Activated CD4-positive, alpha-beta memory T cell treated with anti-CD3 and anti-CD28 coated beads for 36 hours (primary cell): ENCODE measurements around the gene NPBWR2. TPM values are rescaled to one million over a fixed set of nuclear protein-coding genes. Genes with fewer than 3 reads are reported as not detected.
A peak's percentile ranks its signal among the peaks of the same experiment; 100 is the strongest.

Experiments
- CTCF ChIA-PET: fragments of 350-600 bp; sonication (Branson Sonifier 250); formaldehyde crosslinking; loops from one replicate; lab custom pipeline; 2021; ENCODE audit warnings: antibody characterized with exemption, inconsistent platforms; lab: Charles Lee
- POLR2A ChIA-PET: fragments of 350-600 bp; sonication (Branson Sonifier 250); formaldehyde crosslinking; loops from one replicate; lab custom pipeline; 2021; ENCODE audit warnings: antibody characterized with exemption; lab: Charles Lee
- DNase-seq: peaks from one replicate; pipeline ENCODE4 v3.0.0-alpha.2; 2020
- H3K27ac Mint-ChIP-seq: one replicate; pipeline ENCODE4 v1.8.0; 2021; ENCODE audit warnings: mixed read lengths
- H3K27me3 Mint-ChIP-seq: one replicate; pipeline ENCODE4 v1.8.0; 2021; ENCODE audit warnings: mixed read lengths
- H3K36me3 Mint-ChIP-seq: one replicate; pipeline ENCODE4 v1.8.0; 2021; ENCODE audit warnings: mixed read lengths
- H3K4me1 Mint-ChIP-seq: one replicate; pipeline ENCODE4 v1.8.0; 2021; ENCODE audit warnings: low read depth, mixed read lengths
- H3K4me3 Mint-ChIP-seq: one replicate; pipeline ENCODE4 v1.8.0; 2021; ENCODE audit warnings: mild to moderate bottlenecking, mixed read lengths
- H3K9me3 Mint-ChIP-seq: one replicate; pipeline ENCODE4 v1.8.0; 2021; ENCODE audit warnings: mixed read lengths
- intact Hi-C: fragments of 100-400 bp; cut with micrococcal nuclease; formaldehyde crosslinking; loops from one replicate; pipeline ENCODE4 v1.15.1; 2023
- total RNA-seq, 2 experiments: library from RNA; stranded (reverse); gene quantifications; one replicate each; pipeline ENCODE4 v1.2.3, GENCODE V29; 2021

Gene NPBWR2, protein sequence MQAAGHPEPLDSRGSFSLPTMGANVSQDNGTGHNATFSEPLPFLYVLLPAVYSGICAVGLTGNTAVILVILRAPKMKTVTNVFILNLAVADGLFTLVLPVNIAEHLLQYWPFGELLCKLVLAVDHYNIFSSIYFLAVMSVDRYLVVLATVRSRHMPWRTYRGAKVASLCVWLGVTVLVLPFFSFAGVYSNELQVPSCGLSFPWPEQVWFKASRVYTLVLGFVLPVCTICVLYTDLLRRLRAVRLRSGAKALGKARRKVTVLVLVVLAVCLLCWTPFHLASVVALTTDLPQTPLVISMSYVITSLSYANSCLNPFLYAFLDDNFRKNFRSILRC
- total RNA-seq = not detected

DNA sequence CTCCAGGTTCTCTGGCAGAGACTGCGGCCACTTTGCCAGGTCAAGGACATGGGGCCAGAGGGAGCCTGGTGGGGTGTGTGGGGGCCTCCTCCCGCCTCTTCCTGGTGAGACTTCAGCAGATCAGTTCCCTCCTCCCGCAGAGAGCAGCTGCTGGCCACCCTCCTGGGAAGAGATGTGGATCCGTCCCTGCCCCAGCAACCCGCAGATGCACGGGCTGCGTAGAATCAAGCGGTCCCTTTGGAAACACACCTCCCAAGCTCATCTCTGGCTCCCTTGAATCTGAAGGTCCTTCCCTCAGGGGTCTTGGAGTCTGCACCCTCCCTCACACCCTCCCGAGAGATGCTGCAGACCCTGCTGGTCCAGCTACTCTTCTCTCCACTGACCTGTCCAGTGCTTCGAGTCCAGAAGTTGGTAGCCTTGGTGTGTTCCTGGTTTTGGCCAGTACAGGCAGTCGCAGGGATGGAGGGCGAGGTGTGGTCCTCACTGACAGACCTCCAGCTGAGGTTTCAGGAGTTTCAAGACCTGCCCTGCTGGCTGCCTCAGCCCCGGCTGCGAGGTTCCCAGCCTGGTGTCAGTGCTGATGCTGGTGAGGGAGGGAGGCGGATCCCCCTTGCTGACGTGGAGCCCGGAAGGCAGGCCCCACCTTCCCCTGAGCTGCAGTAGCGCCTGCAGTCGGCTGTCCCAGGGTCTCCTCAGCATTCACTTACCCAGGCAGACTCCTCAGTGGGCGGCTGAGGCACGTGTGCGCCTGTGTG lies at the start of gene NPBWR2:
NPBWR2 (minus strand) TSS at position 585 of the 755 bp plus-strand sequence. CDS start 734 bp downstream, outside the sequence.
- no peaks in the 10 kb centered on the region for H3K9me3 Mint-ChIP-seq
- intact Hi-C loops = no loop called here
- peaks cover 12% of the 10 kb centered on the region for H3K27me3 Mint-ChIP-seq
- CTCF ChIA-PET = interaction anchor here (1.1 kb wide), 1 partner anchor 23 kb away, joined by 3 read pairs; the partner anchor contains the start of gene LKAAEAR1
- POLR2A ChIA-PET = no interaction called here
- no peak within 1 kb of the TSS for H3K4me3 Mint-ChIP-seq
- DNase-seq = peak; percentile 30
- no peak within 1 kb of the TSS for H3K27ac Mint-ChIP-seq
- H3K36me3 Mint-ChIP-seq = no peaks in the 10 kb centered on the region
- no peaks in the 10 kb centered on the region for H3K4me1 Mint-ChIP-seq

DNA sequence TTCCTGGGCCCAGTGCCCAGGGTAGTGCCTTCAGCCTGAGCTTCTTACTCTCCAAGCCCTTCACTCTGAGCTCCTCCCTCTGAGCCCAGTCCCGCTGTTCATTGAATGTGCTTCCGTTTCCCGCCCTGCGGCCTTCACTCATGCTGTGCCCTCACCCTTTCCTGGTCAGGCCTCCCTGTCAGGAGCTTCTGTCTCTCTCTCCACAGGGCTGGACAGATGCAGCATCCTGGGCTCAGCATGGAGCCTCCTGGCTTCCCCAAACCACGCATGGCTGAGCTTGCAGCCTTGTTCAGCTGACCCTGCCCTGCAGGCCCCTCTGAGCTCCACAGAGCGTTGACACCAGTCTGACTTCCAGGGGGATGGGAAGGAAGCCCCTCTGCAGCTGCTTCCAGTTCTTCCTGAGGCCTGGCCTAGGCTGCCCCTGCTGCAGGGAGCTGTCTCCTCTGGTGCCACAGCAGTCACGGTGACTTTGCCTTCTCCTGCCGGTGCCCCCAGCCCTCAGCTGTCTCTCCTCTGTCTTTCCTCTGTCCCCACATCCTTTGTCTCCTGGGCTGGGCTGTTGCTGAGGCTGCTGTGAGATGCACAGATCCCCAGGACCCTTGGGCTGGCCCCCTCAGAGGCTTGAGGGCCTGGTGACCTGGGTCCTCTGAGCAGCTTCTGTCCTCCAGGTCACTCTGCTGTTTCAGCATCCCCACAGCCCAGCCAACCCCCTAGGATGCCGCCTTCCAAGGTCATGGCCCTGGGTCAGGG lies 48.9 kb upstream of the NPBWR2 start:
- H3K9me3 Mint-ChIP-seq = no peaks in the 10 kb centered on the region
- peaks cover 19% of the 10 kb centered on the region for H3K27me3 Mint-ChIP-seq
- DNase-seq = no peak
- no peak overlapping the region for H3K4me3 Mint-ChIP-seq
- H3K36me3 Mint-ChIP-seq = no peaks in the 10 kb centered on the region
- POLR2A ChIA-PET = no interaction called here
- intact Hi-C loops = no loop called here
- H3K4me1 Mint-ChIP-seq = no peaks in the 10 kb centered on the region
- CTCF ChIA-PET = no interaction called here
- no peak overlapping the region for H3K27ac Mint-ChIP-seq

DNA sequence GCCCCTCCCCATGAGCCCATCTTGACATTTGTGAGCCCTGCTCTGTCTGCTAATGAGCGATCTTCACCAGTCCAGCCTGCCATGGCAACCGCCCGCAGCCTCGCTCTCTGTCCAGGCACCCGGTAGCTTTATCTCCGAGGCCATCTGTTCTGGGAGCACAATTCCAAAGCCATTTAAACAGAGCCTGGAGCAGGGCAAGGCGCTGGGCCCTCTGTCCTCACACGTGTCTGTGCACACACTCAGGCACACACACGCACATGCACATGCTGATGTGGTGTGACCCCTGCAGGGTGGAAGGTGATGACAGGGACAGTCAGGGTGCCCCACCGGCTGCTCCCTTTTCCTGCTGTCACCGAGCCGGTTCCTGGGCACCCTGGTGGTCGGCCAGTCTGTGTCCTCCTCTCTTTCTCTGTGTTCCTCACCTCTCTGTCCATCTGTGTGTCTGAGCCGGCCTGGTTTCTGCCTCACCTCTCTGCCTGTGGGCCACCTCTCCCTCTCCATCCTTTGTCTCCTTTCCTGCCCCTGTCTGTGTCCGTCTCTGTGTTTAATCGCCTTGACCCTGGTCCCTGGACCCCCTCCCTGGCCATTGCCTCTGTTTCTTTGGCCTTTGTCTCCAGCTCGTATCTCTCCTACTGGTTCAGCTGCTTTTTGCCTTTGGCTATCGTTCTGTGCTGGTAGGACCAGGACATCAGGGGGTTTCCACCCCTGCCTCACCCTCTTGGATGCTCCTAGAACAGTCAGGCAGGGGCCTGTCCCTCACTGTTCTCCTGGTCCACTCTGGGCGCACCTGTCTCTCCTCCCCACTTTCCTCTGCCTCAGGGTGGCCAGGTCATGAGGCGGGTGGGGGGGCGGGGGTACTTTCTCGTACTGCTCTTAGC lies 48.1 kb upstream of the NPBWR2 start:
- no peaks in the 10 kb centered on the region for H3K36me3 Mint-ChIP-seq
- CTCF ChIA-PET = no interaction called here

DNA sequence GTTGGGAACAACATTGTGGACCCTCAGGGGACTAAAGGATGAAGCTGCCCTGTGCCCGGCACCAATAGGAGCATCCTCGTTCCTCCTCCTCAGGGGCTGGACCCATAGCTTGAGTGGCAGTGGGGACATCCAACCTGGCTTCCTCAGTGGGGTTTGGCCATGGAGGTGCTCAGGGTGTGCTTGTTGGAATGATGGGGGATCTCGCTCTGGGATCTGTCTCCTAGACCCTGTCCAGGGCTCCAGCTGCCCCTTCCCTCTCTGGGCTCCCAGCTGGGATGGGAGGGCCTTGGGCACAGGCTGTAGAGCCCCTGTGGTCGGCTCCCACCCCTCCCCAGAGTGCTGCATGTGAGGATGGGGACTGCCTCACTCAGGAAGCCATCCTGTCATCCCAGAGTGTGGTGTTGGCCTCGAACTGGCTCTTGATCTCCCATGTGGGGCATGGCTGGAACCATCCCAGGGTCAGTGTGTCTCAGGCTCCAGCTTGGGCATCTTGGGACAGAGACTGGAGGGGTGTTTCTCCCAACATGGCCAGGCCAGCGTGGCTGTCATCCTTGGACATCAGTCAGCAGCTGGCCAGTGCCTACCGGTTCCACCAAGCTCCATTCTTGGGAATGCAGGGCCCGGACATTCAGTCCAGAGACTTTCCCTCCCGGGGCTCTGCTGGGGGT lies 47.4 kb upstream of the NPBWR2 start:
- no peak overlapping the region for H3K27ac Mint-ChIP-seq
- no peaks in the 10 kb centered on the region for H3K4me1 Mint-ChIP-seq
- no peak for DNase-seq
- no peaks in the 10 kb centered on the region for H3K9me3 Mint-ChIP-seq
- CTCF ChIA-PET = no interaction called here
- no peak overlapping the region for H3K4me3 Mint-ChIP-seq
- intact Hi-C loops = no loop called here
- POLR2A ChIA-PET = no interaction called here
- H3K27me3 Mint-ChIP-seq = peaks cover 6% of the 10 kb centered on the region
- H3K36me3 Mint-ChIP-seq = no peaks in the 10 kb centered on the region

More for the DNA sequence above, 48.1 kb upstream of the NPBWR2 start:
- H3K4me1 Mint-ChIP-seq = no peaks in the 10 kb centered on the region
- intact Hi-C loops = no loop called here
- H3K9me3 Mint-ChIP-seq = no peaks in the 10 kb centered on the region
- no peak overlapping the region for H3K4me3 Mint-ChIP-seq
- no peak for DNase-seq
- peaks cover 12% of the 10 kb centered on the region for H3K27me3 Mint-ChIP-seq
- no peak overlapping the region for H3K27ac Mint-ChIP-seq
- POLR2A ChIA-PET = interaction anchor here (0.6 kb wide), 1 partner anchor 73 kb away, joined by 3 read pairs; no protein-coding TSS in a partner anchor

DNA sequence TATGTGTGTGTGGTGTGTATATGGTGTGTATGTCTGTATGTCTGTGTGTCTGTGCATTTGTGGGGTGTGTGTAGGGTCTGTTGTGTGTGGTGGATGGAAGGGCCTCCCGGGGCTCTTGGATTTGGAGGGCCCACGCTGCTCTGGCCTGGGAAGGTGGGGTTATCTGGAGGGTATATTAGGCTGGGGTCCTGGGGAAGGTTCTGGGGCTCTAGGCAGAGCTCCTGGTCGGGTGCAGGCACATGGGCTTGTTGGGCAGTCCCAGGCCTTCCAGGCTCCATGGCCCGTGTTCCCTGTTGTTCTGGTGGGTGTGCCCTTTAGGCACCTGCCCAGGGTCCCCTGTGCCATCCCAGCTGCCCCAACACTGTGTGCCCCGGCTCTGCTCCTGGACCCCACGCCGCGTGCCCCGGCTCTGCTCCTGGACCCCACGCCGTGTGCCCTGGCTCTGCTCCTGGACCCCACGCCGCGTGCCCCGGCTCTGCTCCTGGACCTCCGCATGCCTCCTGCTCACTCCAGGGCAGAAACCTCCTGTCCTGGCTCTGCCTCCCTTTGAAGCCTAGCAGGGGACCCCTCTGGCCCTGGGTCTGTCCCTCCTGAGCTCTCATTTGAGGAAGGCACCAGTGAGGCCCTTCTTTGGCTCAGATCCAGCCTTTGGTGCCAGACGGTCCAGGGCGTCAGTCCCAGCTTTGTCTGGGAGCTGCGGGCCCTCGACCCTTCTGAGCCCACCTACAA lies 46.7 kb upstream of the NPBWR2 start:
- Mint-ChIP-seq H3K9me3 (no peaks in the 10 kb centered on the region), H3K27ac (no peak overlapping the region), H3K36me3 (no peaks in the 10 kb centered on the region), H3K4me3 (no peak overlapping the region), H3K4me1 (no peaks in the 10 kb centered on the region), H3K27me3 (peaks cover 2% of the 10 kb centered on the region)
- POLR2A ChIA-PET = no interaction called here
- CTCF ChIA-PET = interaction anchor here (0.6 kb wide), 1 partner anchor 374 kb away, joined by 5 read pairs; no protein-coding TSS in a partner anchor
- intact Hi-C loops = no loop called here
- no peak for DNase-seq

DNA sequence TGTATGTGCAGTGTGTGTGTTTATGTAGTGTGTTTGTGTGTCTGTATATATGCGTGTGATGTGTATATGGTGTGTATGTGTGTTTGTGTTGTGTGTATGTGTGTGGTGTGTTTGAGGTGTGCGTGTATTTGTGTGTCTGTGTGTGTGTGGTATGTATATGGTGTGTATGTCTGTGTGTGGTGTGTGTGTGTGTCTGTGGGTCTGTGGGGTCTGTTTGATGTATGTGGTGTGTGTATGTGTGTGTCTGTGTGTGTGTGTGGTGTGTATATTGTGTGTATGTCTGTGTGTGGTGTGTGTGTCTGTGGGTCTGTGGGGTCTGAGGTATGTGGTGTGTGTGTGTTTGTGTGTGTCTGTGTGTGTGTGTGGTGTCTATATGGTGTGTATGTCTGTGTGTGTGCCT lies 46.0 kb upstream of the NPBWR2 start:
- Mint-ChIP-seq H3K4me3 (no peak overlapping the region), H3K9me3 (no peaks in the 10 kb centered on the region), H3K4me1 (no peaks in the 10 kb centered on the region), H3K27me3 (no peaks in the 10 kb centered on the region), H3K36me3 (no peaks in the 10 kb centered on the region), H3K27ac (no peak overlapping the region)
- DNase-seq = no peak
- ChIA-PET POLR2A (no interaction called here), CTCF (interaction anchor here (0.6 kb wide), 1 partner anchor 373 kb away, joined by 5 read pairs; no protein-coding TSS in a partner anchor)
- intact Hi-C loops = no loop called here

DNA sequence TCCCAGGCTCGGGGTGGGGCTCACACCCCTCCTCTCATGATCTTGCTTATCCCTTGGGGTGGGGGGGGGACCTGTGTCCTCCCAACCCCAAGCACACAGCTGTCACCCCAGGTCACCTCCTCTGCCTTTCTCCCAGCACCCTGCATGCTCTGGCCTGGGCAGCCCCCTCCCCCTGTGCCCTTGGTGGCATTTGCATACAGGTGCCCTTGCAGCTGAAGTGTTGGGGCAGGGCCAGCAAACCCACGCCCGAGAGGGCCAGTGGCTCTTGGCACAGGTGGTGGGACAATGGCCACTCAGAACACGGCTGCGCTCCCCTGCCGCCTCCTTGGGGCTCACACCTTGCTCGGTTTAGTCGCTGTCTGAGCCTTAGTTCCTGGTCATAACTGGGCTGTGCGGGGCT lies 45.5 kb upstream of the NPBWR2 start:
- CTCF ChIA-PET = no interaction called here
- Mint-ChIP-seq H3K27me3 (no peaks in the 10 kb centered on the region), H3K36me3 (no peaks in the 10 kb centered on the region), H3K27ac (no peak overlapping the region), H3K4me3 (no peak overlapping the region), H3K4me1 (no peaks in the 10 kb centered on the region), H3K9me3 (no peaks in the 10 kb centered on the region)
- intact Hi-C loops = no loop called here
- POLR2A ChIA-PET = no interaction called here
- no peak for DNase-seq

DNA sequence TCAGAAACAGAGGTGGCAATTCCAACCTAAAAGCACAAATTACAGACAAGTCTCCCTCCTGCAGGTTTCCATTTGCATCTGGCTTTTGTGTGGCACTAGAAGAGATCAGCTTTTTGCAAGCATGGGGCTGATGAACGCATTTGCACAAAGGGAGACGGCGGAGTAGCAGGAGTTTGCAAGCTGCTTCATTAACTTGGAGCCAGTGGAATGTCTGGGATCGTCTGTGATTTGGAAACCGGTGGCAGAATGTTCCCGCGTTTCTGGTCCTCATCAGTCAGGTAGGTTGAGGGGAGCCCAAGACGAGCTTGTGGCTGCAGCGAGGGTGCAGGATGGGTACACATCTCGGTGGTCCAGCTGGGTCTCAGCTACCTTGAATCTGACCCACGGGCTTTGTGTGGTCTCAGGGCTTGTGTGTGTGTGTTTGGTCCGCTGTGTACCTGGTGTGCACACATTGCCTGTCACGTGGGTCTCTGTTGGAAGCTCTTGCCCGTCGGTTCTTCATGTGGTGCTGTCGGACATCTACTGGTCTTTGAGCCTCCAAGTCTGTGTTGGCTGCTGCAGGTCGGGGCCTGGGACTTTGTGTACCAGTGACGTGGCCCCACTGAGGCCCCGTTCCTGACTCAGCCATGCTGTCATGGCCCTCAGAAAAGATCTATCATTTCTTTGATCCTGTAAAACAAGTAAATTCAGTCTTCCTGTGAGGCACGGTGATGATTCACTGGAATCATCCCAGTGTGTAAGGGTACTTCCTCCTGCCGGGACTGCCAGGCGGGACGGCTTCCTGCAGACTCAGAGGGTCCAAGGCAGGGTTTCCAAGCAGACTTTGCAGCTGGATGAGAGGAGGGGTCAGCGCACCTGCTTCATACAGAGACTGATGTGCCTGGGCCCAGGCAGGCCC lies 44.5 kb upstream of the NPBWR2 start:
- no peaks in the 10 kb centered on the region for H3K36me3 Mint-ChIP-seq

DNA sequence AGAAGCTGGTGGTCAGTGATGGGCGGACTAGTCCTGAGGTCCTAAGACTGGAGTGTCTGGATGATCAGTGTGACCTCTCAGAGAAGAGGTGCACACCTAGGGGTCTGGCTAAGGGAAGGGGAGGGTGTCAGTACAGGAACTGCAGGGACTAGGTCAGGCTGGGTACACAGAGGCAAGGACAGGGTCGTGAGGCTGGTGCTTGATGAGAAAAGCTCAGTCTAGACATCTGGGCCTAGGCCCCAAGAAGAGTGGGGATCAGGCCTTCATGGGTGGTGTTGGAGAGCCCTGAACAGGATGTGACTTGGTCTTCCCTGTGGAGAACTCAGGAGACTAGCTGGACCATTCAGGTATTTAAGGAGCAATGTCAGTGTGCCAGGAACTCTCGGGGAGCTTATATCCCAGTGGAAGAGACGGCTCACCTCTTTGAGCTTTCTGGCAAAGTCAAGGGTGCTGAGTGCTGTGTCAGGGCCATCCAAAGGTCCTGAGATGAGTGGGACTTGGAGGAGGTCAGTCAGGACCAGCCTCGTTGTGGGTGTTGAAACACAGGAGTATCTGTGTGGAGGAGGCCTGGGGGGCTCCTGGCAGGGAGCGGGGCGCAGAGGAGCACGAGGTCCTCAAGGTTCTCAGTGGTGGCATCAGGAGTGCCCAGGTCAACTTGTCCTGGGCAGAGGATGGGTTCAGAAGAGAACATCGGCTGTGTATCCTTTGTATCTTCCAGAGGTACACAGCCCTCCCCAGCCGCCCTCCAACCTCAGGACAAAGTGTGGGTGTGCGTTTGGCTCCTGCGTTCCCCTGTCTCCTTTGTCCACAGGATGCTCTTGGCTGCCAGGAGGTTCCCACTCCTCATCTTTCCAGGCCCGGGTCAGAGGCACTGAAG lies 43.6 kb upstream of the NPBWR2 start:
- H3K4me3 Mint-ChIP-seq = no peak overlapping the region
- H3K4me1 Mint-ChIP-seq = no peaks in the 10 kb centered on the region
- no peaks in the 10 kb centered on the region for H3K36me3 Mint-ChIP-seq
- no peak for DNase-seq
- H3K27me3 Mint-ChIP-seq = no peaks in the 10 kb centered on the region
- ChIA-PET CTCF (no interaction called here), POLR2A (no interaction called here)
- no peak overlapping the region for H3K27ac Mint-ChIP-seq
- no peaks in the 10 kb centered on the region for H3K9me3 Mint-ChIP-seq
- intact Hi-C loops = no loop called here

More for the DNA sequence above, 44.5 kb upstream of the NPBWR2 start:
- H3K4me3 Mint-ChIP-seq = no peak overlapping the region
- ChIA-PET CTCF (no interaction called here), POLR2A (no interaction called here)
- no peak overlapping the region for H3K27ac Mint-ChIP-seq
- no peaks in the 10 kb centered on the region for H3K4me1 Mint-ChIP-seq
- H3K27me3 Mint-ChIP-seq = no peaks in the 10 kb centered on the region
- intact Hi-C loops = no loop called here
- no peaks in the 10 kb centered on the region for H3K9me3 Mint-ChIP-seq
- no peak for DNase-seq
